Activated CD8-positive, alpha-beta memory T cell treated with anti-CD3 and anti-CD28 coated beads, Interleukin-2, amount 50 U/mL, for 48 hours (primary cell): ENCODE results near the gene NSUN3.
"Not testable (repeated sequence)": the region's sequence is repeated elsewhere in the genome, so short reads cannot be mapped to it uniquely, and the experiment has no call there.

ENCODE experiments used
- DNase-seq: peaks from one replicate; pipeline ENCODE4 v3.0.0-alpha.2; 2020

NSUN3 gene

GRCh38 chr3:94069194-94069813 lies 6.4 kb downstream of the NSUN3 start:
- no peak for DNase-seq

GRCh38 chr3:94070341-94070911 lies 7.6 kb downstream of the NSUN3 start:
- no peak for DNase-seq

DNA sequence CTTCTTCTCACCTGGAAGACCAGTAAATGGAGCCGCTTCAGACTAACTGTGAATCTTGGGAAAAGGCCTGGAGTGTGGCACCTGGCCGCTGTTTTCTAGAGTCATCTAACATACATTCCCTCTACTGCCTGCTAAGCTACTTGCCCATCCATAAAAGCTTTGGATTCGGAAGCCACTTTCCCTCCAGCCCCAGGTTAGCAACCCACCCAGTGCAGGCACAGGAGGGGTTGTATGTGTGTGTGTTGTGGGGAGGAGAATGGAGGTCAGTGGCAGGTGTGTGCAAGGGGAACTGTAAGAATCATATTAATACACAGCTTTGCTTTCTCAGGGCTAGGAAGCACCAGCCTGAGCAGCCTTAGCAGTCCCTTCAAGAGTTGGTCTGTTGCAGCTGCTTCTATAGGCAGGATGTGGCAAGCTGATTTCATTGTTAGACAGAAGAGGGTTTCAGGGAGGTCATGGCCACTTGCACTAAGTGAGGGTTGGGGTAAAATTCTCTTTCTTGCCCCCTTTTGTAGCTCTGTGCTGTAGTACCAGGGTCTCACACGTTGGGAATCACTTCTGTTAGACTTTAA lies 8.9 kb downstream of the NSUN3 start:
- no peak for DNase-seq

DNA sequence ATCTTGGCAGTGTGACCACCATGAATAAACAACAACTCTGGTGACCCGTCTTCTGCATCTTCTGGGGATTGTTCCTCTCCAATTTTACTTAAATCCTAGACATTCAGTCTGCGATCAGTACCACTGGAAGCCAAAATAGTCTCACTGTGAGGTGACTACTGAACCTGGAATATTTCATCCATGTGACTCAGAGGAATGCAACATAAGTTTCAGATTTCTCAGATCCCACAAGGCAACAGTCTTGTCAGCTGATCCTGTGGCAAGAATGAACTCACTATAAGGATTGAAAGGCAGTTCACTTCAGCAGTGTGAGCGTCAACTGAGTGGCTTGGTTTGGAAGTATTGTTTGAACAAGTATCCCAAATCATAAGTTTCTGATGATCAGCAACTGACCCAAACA lies 13.2 kb downstream of the NSUN3 start:
- DNase-seq: no peak

DNA sequence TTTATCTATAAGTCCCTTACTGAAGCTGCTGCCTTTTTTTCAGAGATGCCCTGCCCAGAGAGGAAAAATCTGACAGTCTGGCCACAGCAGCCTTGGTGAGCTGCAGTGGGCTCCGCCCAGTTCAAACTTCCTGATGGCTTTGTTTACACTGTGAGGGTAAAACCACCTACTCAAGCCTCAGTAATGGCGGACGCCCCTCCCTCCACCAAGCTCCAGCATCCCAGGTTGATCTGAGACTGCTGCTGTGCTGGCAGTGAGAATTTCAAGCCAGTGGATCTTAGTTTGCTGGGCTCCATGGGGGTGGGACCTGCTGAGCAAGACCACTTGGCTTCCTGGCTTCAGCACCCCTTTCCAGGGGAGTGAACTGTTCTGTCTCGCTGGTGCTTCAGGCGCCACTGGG lies 17.7 kb downstream of the NSUN3 start:
- DNase-seq: not testable (repeated sequence)

- DNase-seq: no peak
These were observed 19.0 kb downstream of the NSUN3 start for GRCh38 chr3:94081884-94082283.

DNA sequence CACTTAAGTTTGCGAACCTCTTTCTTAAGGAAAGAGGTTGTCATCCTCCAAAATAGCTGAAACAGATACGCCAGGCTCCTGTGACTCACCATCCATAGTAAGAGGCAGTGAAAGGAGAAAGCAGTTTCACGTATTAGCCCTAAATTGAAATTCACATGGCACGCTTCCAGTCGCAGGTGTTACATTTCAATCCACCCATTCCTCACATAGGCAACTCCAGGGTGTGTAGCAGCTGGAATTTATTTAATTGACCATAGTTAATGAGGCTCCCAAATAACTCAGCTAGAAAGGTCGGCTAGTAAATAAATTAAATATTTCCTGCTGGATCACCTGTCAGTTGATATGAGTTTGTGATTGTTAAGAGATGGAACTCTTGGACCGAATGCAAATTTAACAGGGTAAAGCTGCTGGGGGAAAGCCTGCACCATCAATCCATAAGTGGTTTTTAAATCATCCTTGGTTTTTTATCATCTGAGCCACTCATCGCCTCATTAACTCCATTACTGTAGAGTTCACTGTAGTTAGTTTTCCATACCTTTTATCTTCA lies 19.6 kb downstream of the NSUN3 start:
- no peak for DNase-seq

GRCh38 chr3:94083261-94083660 lies 20.4 kb downstream of the NSUN3 start:
- no peak for DNase-seq

DNA sequence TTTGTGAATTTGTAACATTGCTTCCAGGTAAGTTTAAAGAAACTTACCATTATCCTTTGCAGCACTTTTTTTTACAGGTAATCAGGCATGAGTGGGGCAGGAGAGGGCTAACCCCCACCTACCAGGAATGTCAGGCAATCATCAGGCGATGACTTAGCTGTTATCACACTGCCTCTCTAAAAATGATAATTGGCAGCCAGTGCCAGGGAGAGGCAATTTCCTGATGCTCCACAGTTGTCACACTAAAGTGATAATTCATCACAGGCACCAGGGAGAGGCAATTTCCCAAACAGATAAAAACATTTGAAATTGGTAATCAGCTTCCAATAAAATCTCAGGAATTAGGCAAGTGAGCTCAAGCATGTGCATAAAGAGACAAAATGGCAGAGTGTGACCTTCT lies 26.3 kb downstream of the NSUN3 start:
- no peak for DNase-seq

- DNase-seq: no peak
These were observed 29.2 kb downstream of the NSUN3 start for GRCh38 chr3:94092086-94092485.

- no peak for DNase-seq
These were observed 30.3 kb downstream of the NSUN3 start for GRCh38 chr3:94093151-94093550.

- no peak for DNase-seq
These were observed 32.2 kb downstream of the NSUN3 start for GRCh38 chr3:94095111-94095510.

DNA sequence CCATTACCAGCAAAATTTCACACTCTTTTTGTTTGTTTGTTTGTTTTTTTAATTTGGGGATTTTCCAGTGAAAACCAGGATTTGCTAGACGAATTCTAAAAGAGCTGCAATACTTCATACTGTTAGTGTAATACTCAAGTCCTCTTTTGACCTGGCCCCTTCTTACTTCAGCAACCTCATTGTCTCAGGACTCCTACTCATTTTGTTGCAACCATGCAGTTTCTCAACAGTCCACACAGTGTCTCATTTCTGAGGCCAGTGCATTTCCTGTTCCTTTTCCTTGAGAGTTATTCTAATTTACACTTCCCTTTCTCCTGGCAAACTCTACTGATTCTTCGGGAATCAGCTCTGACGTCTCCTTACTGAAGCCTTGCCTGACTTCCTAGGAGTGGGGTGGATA lies 35.6 kb downstream of the NSUN3 start:
- no peak for DNase-seq

- no peak for DNase-seq
These were observed 36.5 kb downstream of the NSUN3 start for GRCh38 chr3:94099311-94099710.

DNA sequence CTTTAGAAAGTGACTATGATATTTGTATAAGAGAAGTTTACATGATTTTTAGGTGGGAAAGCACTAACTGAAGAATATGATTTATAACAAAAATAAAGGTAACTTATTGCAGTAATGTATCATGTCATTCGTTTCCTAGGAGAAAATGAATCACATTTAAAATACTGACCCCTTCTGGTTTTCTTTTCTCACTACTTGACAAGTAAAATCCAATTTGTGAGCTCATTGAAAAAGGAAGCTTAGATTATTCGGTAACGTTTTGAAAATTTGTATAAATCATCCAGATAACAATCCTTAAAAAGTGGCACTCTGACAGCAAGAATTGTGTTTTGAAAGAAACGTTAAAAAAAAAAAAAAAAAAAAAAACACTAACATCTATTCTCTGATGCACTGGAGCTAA lies 39.0 kb downstream of the NSUN3 start:
- no peak for DNase-seq

- no peak for DNase-seq
These were observed 43.4 kb downstream of the NSUN3 start for GRCh38 chr3:94106268-94106667.

DNA sequence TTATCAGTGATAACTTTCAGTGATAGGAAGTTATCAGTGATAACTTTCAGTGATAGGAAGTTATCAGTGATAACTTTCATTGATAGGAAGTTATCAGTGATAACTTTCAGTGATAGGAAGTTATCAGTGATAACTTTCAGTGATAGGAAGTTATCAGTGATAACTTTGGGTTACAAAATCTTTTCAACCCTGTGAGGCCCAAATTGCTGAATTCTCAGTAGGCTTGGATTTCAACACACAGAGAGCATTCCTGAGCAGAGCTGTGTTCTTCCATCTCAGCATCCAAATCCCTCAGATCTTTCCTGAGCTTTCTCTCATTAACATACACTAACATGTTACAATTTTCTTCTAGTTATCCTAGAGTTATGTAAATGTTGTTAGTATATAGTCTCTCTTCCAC lies 47.4 kb downstream of the NSUN3 start:
- not testable (repeated sequence) for DNase-seq

GRCh38 chr3:94110854-94111253 lies 48.0 kb downstream of the NSUN3 start:
- no peak for DNase-seq

GRCh38 chr3:94114666-94115065 lies 51.8 kb downstream of the NSUN3 start:
- DNase-seq: no peak

GRCh38 chr3:94115482-94115881 lies 52.6 kb downstream of the NSUN3 start:
- no peak for DNase-seq

- no peak for DNase-seq
These were observed 54.9 kb downstream of the NSUN3 start for GRCh38 chr3:94117729-94118128.

DNA sequence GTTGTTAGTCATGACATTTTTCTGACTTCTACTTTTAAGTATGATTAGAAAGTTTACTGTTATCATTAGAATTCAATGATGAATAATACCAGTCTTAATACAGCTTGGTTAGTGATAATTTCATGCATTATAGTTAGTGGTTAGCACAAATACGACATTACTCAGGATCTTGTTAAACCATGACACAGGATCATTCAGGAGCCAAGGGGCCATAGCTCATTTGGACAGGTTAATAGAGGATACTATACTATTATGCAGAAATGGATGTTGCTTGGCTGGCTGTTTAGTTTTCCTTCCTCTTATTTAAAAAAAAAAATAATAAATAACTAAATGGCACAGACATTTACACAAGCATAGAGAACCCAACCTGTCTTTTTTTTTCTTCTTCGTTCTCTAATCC lies 55.5 kb downstream of the NSUN3 start:
- DNase-seq: no peak

- no peak for DNase-seq
These were observed 58.3 kb downstream of the NSUN3 start for GRCh38 chr3:94121161-94121560.

GRCh38 chr3:94127115-94127514 lies 64.3 kb downstream of the NSUN3 start:
- no peak for DNase-seq

DNA sequence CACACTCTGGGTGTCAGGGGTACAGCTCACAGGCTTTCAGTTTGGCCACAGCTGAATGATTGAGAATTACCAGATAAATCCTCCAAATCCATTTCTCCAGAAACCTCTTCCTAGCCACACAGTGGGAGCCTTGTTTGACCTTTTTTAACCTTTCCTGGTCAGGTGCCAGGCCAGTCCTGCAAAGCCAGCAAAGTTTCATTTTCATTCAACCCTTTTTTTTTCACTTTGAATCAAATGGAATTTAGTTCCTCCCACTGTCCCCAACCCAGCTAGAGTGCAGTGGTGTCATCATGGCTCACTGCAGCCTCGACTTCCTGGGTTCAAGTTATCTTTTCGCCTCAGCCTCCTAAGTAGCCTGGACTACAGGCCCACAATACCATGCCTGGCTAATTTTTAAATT lies 67.8 kb downstream of the NSUN3 start:
- no peak for DNase-seq
